Upper lobe of left lung (tissue), 6 donors: ENCODE data around the gene CAP2. TPM values are rescaled to one million over a fixed set of nuclear protein-coding genes. Genes with fewer than 3 reads are reported as not detected.
"Not testable (repeated sequence)": the region's sequence is repeated elsewhere in the genome, so short reads cannot be mapped to it uniquely, and the experiment has no call there.

ENCODE experiments used
- ATAC-seq, 2 donors: fragments of 200-7000 bp; cut with Tn5 transposase; one replicate each; pipeline ENCODE4 v1.9.1; 2022; ENCODE audit warnings: mild to moderate bottlenecking in 2 of 2, moderate library complexity in 2 of 2; ENCODE audit not compliant: low FRiP score in 2 of 2
- DNase-seq, 2 donors: peaks; one replicate each; pipeline ENCODE4 v3.0.0-alpha.2; 2019 to 2020
- H3K27ac ChIP-seq, 4 donors: fragments of 200-600 bp; sonication (generic); one replicate each; pipeline ENCODE4 v1.5.1; 2016 to 2019
- H3K27me3 ChIP-seq, 4 donors: fragments of 200-600 bp; sonication (generic); one replicate each; pipeline ENCODE4 v1.5.1; 2017 to 2019
- H3K36me3 ChIP-seq, 4 donors: fragments of 200-600 bp; sonication (generic); one replicate each; pipeline ENCODE4 v1.5.1; 2016 to 2019
- H3K4me1 ChIP-seq, 4 donors: fragments of 200-600 bp; sonication (generic); one replicate each; pipeline ENCODE4 v1.5.1; 2018 to 2019
- H3K4me3 ChIP-seq, 4 donors: fragments of 200-600 bp; sonication (generic); one replicate each; pipeline ENCODE4 v1.5.1; 2017 to 2019; ENCODE audit warnings: mild to moderate bottlenecking in 2 of 4, moderate library complexity in 1 of 4
- H3K9me3 ChIP-seq, 4 donors: fragments of 200-600 bp; sonication (generic); one replicate each; pipeline ENCODE4 v1.5.1; 2018 to 2019
- CTCF ChIP-seq, 6 experiments: fragments of 450-650 bp in 4 of 6; fragments of 200-600 bp in 2 of 6; sonication (generic) in 2 of 6; IDR thresholded peaks; one replicate each; pipeline ENCODE4 v1.5.1; 2016 to 2019; ENCODE audit warnings: antibody characterized with exemption in 6 of 6
- EP300 ChIP-seq, 4 donors: sonication (generic); formaldehyde crosslinking; IDR thresholded peaks; one replicate each; pipeline ENCODE4 v1.5.1; 2017; ENCODE audit warnings: antibody characterized with exemption in 4 of 4, control low read depth in 2 of 4
- POLR2A ChIP-seq, 4 donors: fragments of 450-650 bp; IDR thresholded peaks; one replicate each; pipeline ENCODE4 v1.5.1; 2016 to 2017; ENCODE audit warnings: antibody characterized with exemption in 4 of 4, mild to moderate bottlenecking in 2 of 4
- POLR2AphosphoS5 ChIP-seq, 2 donors: sonication (generic); formaldehyde crosslinking; IDR thresholded peaks; one replicate each; pipeline ENCODE4 v1.5.1; 2017; ENCODE audit warnings: antibody characterized with exemption in 2 of 2
- WGBS, 2 donors: methylation state at CpG; one replicate each; pipeline ENCODE4 v1.1.5; 2017 to 2018; 5-methylcytosine and 5-hydroxymethylcytosine counted together
- total RNA-seq, 6 donors: library from RNA; depleted of rRNA in 4 of 6; stranded (reverse); fragments of >200 nt in 4 of 6; gene quantifications; one replicate each; pipeline versions ENCODE4 v1.1.0 to v1.2.1, GENCODE V29; 2016 to 2021
- donor health status: DM: no; HTN: no; CAD: no; lungs with moderate emphysema.
- donor health status: DM: no; HTN: yes; CAD: no; lungs with severe emphysema.

The CAP2 gene
- total RNA-seq, 6 donors from 2014 or later, result 0.55 to 6.5 (median 4.3) TPM

DNA sequence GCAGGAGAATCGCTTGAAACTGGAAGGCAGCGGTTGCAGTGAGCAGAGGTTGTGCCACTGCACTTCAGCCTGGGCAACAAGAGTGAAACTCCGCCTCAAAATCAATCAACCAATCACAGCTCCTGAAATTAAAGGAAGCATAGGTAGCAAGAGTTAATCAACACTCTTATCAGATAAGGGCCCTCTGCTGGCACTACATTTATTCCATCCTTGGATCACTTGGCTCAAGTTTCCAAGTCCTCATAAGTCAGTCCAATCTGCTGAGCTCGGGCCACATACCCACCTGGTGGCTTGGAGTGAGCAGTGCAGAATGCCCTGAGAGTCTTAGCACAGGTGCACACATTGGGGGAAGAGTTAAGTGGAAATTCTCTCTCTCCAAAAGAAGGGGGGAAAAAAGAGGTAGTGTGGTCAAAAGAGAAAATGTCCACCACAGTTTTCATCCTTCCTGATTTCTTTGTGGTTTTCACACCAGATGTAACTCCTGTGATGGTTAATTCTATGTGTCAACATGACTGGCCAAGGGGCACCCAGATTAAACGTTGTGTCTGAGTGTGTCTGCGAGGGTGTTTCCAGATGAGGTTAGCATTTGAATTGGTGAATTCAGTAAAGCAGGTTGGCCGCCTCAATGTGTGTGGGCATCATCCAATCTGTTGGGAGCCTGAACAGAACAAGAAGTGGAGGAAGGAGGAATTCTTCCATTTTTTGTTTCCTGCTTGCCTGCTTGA lies 192.5 kb downstream of the CAP2 start:
- TF ChIP-seq CTCF (IDR thresholded peaks at IDR 0.05) (peak in 4 of 6 experiments; percentile 18 to 65 (median 38)), EP300 (IDR thresholded peaks at IDR 0.05) (no peak), POLR2AphosphoS5 (IDR thresholded peaks at IDR 0.05) (no peak), POLR2A (IDR thresholded peaks at IDR 0.05) (no peak)
- Histone ChIP-seq H3K27me3 (no peaks in the 10 kb centered on the region), H3K27ac (no peak overlapping the region), H3K36me3 (no peaks in the 10 kb centered on the region), H3K4me1 (peaks cover 0 to 23% (median 8%) of the 10 kb centered on the region in 4 donors), H3K9me3 (no peaks in the 10 kb centered on the region), H3K4me3 (no peak overlapping the region)
- ATAC-seq (peak; percentile 28 to 80), DNase-seq (peak in 1 of 2 donors; percentile 61)
- 57 to 60% methylated on average over 6 to 7 of the region's 7 CpGs for WGBS, 2 donors

- 91 to 95% methylated on average over 13 of the region's 13 CpGs for WGBS, 2 donors
- H3K36me3 ChIP-seq, H3K27ac ChIP-seq, H3K4me3 ChIP-seq, H3K9me3 ChIP-seq, ATAC-seq, DNase-seq, H3K27me3 ChIP-seq: not testable (repeated sequence)
- peaks cover 0 to 22% (median 8%) of the 10 kb centered on the region in 4 donors for H3K4me1 ChIP-seq
Measured at GRCh38 chr6:17586623-17587022, 193.2 kb downstream of the CAP2 start.

DNA sequence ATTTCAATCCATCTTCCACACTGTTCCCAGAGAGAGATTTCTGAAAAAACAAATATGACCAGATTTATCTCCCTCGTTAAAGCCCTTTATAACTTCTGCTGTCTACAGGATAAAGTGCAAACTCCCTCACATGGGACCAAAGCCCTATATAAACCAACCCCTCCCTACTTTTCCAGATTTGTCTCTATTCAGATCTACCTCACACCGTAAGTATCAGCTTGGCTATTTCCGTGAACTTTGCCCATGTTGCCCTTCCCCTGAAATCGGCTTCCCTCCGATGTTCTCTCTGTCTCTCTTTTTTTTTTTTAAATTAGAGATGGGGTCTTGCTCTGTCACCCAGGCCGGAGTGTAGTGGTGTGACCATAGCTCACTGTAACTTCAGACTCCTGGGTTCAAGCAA lies 194.6 kb downstream of the CAP2 start:
- no peaks in the 10 kb centered on the region for H3K9me3 ChIP-seq
- H3K4me1 ChIP-seq, result peaks cover 0 to 22% (median 8%) of the 10 kb centered on the region in 4 donors
- 92 to 96% methylated on average over 6 of the region's 6 CpGs for WGBS, 2 donors
- H3K36me3 ChIP-seq, result no peaks in the 10 kb centered on the region
- TF ChIP-seq EP300 (IDR thresholded peaks at IDR 0.05) (no peak), POLR2AphosphoS5 (IDR thresholded peaks at IDR 0.05) (no peak), POLR2A (IDR thresholded peaks at IDR 0.05) (no peak), CTCF (IDR thresholded peaks at IDR 0.05) (no peak)
- H3K27ac ChIP-seq, result no peak overlapping the region
- H3K4me3 ChIP-seq, result no peak overlapping the region
- no peak for DNase-seq
- ATAC-seq, result no peak
- no peaks in the 10 kb centered on the region for H3K27me3 ChIP-seq

- Histone ChIP-seq H3K27me3 (no peaks in the 10 kb centered on the region), H3K4me1 (peaks cover 0 to 10% (median 3%) of the 10 kb centered on the region in 4 donors), H3K27ac (no peak overlapping the region), H3K36me3 (no peaks in the 10 kb centered on the region), H3K9me3 (no peaks in the 10 kb centered on the region), H3K4me3 (no peak overlapping the region)
- 67 to 76% methylated on average over 5 of the region's 5 CpGs for WGBS, 2 donors
- DNase-seq, result peak in 1 of 2 donors; percentile 37
- peak in 1 of 2 donors; percentile 88 for ATAC-seq
- TF ChIP-seq CTCF (IDR thresholded peaks at IDR 0.05), result peak in 1 of 6 experiments; percentile 10
- TF ChIP-seq POLR2AphosphoS5 (IDR thresholded peaks at IDR 0.05), result no peak
Measured at GRCh38 chr6:17589406-17590096, 196.2 kb downstream of the CAP2 start.

- H3K27me3 ChIP-seq, result no peaks in the 10 kb centered on the region
- TF ChIP-seq CTCF (IDR thresholded peaks at IDR 0.05) (no peak), POLR2A (IDR thresholded peaks at IDR 0.05) (no peak), EP300 (IDR thresholded peaks at IDR 0.05) (no peak), POLR2AphosphoS5 (IDR thresholded peaks at IDR 0.05) (no peak)
- H3K4me1 ChIP-seq, result peaks cover 0 to under 1% (median 0%) of the 10 kb centered on the region in 4 donors
- H3K36me3 ChIP-seq, result no peaks in the 10 kb centered on the region
- peak overlapping the region in 2 of 4 donors; percentile 15 to 66 for H3K27ac ChIP-seq
- ATAC-seq (peak in 1 of 2 donors; percentile 66), DNase-seq (no peak)
- no peaks in the 10 kb centered on the region for H3K9me3 ChIP-seq
- no peak overlapping the region for H3K4me3 ChIP-seq
- 43 to 56% methylated on average over 1 of the region's 1 CpG for WGBS, 2 donors
Measured at GRCh38 chr6:17591287-17591686, 197.9 kb downstream of the CAP2 start.
